GM06990 (cell line): Measurements from ENCODE around the gene MTARC1.

ENCODE experiments used
- DNase-seq: peaks from one replicate; pipeline ENCODE4 v3.0.0-alpha.2; 2011; ENCODE audit not compliant: insufficient read length; ENCODE audit errors: extremely low read depth
- H3K27me3 ChIP-seq: replicated peaks from 2 replicates; pipeline ENCODE4 v1.6.0; 2011; ENCODE audit warnings: low read length; ENCODE audit not compliant: control insufficient read depth, insufficient read depth
- H3K36me3 ChIP-seq: 2 replicates; pipeline ENCODE4 v1.5.1; 2011; ENCODE audit warnings: low read length; ENCODE audit not compliant: control insufficient read depth, insufficient read depth
- H3K4me3 ChIP-seq: replicated peaks from 2 replicates; pipeline ENCODE4 v1.5.1; 2011; ENCODE audit warnings: low read depth, mild to moderate bottlenecking, control low read depth, low read length
- CTCF ChIP-seq: IDR thresholded peaks from 2 replicates; pipeline ENCODE4 v1.5.1; 2011; ENCODE audit warnings: low read length, control low read depth, mild to moderate bottlenecking, inconsistent platforms; ENCODE audit not compliant: insufficient read depth, poor library complexity, severe bottlenecking

The MTARC1 gene

GRCh38 chr1:220789532-220790147 lies 2.9 kb downstream of the MTARC1 start:
- no peak for TF ChIP-seq CTCF
- no peak for DNase-seq
- Histone ChIP-seq H3K4me3 (no peak overlapping the region), H3K36me3 (no peaks in the 10 kb centered on the region; the same call in 1 of the 2 replicates), H3K27me3 (no peaks in the 10 kb centered on the region)

GRCh38 chr1:220791285-220791684 lies 4.6 kb downstream of the MTARC1 start:
- Histone ChIP-seq H3K27me3 (no peaks in the 10 kb centered on the region), H3K4me3 (no peak overlapping the region), H3K36me3 (no peaks in the 10 kb centered on the region)
- no peak for DNase-seq
- TF ChIP-seq CTCF = no peak

- TF ChIP-seq CTCF = no peak
Observed at GRCh38 chr1:220791956-220792355, 5.2 kb downstream of the MTARC1 start.

GRCh38 chr1:220796530-220796929 lies 9.8 kb downstream of the MTARC1 start:
- Histone ChIP-seq H3K36me3 (no peaks in the 10 kb centered on the region), H3K4me3 (no peak overlapping the region), H3K27me3 (no peaks in the 10 kb centered on the region)
- no peak for DNase-seq
- no peak for TF ChIP-seq CTCF

More at GRCh38 chr1:220791956-220792355, 5.2 kb downstream of the MTARC1 start:
- Histone ChIP-seq H3K4me3 (no peak overlapping the region), H3K36me3 (no peaks in the 10 kb centered on the region), H3K27me3 (no peaks in the 10 kb centered on the region)
- DNase-seq = no peak

GRCh38 chr1:220797044-220797443 lies 10.3 kb downstream of the MTARC1 start:
- Histone ChIP-seq H3K4me3 (no peak overlapping the region), H3K27me3 (no peaks in the 10 kb centered on the region), H3K36me3 (no peaks in the 10 kb centered on the region)
- no peak for TF ChIP-seq CTCF
- DNase-seq = no peak

GRCh38 chr1:220797553-220797952 lies 10.8 kb downstream of the MTARC1 start:
- H3K4me3 ChIP-seq = no peak overlapping the region
- H3K27me3 ChIP-seq = no peaks in the 10 kb centered on the region
- no peaks in the 10 kb centered on the region for H3K36me3 ChIP-seq
- DNase-seq = no peak
- no peak for TF ChIP-seq CTCF
